Measurements from ENCODE around the gene CACNA1F.
A peak's percentile ranks its signal among the peaks of the same experiment; 100 is the strongest.

The CACNA1F gene

DNA sequence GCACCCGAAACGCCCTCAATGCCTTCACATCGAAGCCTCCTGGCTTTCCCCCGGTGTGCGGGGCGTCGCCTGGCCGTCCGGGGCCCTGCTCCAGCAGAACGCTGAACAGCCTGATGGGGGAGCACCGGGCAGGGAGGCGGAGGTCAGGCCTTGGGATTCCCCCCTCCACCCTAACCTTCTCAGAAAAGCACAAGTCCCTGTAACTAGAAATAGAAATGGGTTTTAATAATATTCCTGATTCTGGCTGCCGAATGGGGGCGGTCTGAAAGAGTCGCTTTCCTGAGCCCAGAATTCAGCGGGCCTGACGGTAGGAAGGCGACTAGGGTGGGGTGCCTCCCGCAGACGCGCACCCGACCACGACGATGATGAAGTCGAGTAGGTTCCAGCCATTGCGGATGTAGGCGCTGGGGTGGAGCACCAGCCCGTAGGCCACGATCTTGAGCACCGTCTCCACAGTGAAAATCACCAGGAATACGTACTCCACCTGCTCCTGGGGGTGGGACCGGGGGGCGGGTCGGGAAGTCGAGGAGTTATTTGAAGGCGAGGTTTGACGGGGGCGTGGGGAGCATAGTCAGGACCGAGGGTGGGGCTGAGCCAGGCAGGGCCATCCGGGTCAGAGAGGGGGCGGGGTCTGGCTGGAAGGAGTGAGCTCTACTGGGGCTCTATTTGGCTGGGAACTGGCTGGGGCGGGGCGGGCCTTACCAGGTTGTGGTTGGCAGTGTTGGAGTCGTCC is 2.5 kb downstream of the CACNA1F start:
- peak; percentile 38 for DNase-seq (ENCODE audit: low spot score)

- DNase-seq (ENCODE audit: low spot score), result no peak
Measured at GRCh38 chrX:49228185-49228584, 5.0 kb downstream of the CACNA1F start.

- DNase-seq (ENCODE audit: low spot score), result no peak
Measured at GRCh38 chrX:49227726-49228125, 5.4 kb downstream of the CACNA1F start.

DNA sequence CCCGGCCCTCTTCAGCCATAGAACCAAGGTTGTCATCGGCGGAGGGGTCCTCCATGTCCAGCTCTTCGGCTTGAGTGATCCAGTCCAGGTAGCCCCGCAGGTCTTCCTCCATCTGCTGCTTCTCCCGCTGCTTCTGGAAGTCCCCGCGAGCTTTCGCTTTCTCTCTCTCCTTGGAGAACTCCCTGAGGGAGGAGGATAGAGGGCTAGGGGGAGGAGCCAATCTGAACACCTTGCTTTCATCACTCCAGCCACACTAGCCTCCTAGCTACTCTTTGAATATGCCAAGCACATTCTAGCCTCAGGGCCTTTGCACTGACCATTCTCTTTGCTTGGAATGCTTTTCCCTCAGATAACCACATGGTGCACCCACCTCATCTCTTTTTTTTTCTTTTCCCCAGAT is 6.2 kb downstream of the CACNA1F start:
- no peak for DNase-seq (ENCODE audit: low spot score)

DNA sequence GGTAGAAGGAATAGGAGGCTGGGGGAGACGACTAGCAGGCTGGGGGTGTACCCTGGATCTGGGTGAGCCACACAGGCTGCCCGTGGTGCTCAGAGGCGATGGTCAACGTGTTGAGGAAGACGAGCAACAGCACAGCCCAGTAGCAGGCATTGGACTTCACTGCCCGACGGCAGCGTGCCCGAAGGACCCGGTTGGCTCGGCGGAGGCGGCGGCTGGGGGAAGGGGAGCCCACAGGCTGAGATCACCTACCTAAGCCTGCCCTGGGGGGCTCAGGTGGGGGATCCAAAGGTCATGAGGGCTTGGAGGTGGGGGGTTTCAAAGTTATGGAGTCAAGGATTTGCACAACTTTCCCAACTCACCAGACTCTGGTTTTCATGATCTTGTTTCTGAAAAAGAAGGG is 7.3 kb downstream of the CACNA1F start:
- no peak for DNase-seq (ENCODE audit: low spot score)

GRCh38 chrX:49221868-49222267 is 11.3 kb downstream of the CACNA1F start:
- no peak for DNase-seq (ENCODE audit: low spot score)

DNA sequence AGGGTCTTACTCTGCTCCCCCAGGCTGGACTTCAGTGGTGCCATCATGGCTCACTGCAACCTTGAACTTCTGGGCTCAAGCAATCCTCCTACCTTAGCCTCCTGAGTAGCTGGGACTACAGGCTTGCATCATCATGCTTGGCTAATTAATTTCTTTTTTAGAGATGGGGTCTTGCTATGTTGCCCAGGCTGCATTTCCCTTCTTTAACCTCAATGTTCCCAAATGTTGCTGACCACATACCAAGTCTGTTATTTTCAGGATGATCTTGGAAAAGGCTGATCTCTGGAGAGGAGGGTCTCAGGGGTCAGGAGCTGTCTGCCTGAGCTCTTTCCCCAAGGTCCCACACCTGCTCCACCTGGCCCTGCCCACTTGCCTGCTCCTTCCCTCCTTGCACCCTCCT is 13.0 kb downstream of the CACNA1F start:
- DNase-seq (ENCODE audit: low spot score), result no peak

- no peak for DNase-seq (ENCODE audit: low spot score)
Measured at GRCh38 chrX:49214996-49215526, 18.1 kb downstream of the CACNA1F start.

DNA sequence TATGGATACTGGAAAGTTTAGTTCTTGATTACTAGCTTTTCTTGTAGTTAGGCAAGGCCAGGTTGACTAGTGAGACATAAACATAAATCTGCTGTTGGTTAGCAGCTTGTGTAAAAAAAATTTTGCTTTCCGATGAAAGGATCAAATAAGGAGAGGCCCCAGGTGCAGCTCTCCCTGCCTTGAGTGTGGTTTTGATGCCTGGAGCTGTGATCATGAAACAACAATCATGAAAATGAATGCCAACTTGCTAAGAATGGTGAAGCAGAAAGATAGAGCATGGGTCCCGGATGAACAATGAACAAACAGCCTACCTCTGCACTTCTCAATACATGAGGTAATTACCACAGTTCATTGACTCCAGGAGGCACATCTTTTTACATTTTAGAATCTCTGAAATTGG is 18.7 kb downstream of the CACNA1F start:
- DNase-seq (ENCODE audit: low spot score), result no peak

DNA sequence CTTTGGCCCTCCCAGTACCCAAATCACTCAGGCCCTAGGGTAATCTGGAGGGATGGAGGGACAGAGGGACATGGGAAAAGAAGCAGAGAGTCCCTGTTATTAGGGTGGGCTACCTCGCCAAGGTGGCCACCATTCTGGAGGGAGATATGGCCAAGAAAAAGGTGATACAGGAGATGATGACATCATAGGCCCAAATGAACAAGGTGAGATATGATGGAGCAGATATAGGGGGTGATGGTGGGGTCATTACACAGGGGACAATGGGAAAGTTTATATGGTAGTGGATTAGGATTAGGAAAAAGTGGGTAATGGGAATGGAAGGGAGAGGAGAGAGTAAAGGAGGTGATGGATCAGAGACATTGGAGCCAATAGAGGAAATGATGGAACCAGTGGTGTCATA is 20.3 kb downstream of the CACNA1F start:
- no peak for DNase-seq (ENCODE audit: low spot score)

DNA sequence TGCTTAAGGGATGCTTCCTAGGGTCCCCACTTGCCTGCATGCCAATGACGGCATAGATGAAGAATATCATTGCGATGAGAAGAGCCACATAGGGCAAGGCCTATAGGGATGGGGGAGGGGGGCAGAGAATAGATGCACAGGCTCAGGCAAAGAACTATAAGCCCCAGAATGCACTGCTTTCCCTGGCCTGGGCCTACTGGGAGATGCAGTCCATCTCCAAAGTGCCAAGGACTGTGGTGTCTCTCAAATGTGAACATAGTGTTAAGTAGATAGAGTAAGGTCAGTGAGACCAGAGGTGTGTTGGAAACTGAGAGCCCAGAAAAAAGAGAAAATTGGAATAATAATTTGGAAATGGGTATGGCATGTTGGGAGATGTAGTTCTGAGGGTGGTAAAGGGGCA is 20.9 kb downstream of the CACNA1F start:
- DNase-seq (ENCODE audit: low spot score), result no peak

- DNase-seq (ENCODE audit: low spot score), result no peak
Measured at GRCh38 chrX:49211074-49211473, 22.1 kb downstream of the CACNA1F start.

- no peak for DNase-seq (ENCODE audit: low spot score)
Measured at GRCh38 chrX:49210406-49210805, 22.7 kb downstream of the CACNA1F start.

DNA sequence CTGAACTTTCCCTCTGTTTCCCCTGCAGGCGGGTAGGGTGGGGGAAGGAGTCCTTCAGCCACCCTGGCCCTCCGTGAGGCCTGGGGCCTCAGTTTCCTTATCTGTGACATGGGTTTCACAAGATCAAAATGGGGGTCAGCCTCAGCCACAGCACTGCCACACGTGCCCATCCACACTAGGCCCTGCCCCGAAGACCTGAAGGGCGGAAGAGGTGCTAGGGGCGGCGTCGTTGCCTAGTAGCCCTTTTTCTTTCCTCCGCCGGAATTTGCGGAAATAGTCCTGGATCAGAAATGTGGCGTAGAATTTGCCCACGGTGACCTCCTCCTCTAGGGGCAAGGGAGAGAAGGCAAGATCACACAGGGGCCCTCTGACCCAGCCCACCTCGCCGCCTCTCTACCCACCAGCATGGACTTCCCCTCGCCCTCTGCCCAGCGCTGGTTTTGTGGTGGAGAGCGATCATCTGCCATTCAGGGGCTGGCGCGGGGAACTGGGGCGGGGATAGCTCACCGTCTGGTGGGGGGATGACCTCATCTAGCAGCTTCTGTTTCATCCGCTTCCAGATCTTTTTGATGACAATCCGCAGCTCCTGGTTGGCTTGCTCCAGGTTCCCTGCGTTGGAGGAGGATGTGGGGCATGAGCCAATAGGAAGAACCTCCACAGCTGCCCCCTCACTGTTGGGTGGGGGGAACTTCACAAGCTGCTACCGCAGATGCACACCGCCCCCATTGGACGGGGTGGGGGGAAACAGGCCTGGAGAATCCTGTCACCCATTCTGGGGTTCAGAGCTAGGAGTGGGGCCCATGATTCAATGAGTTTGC is 23.5 kb downstream of the CACNA1F start:
- no peak for DNase-seq (ENCODE audit: low spot score)

DNA sequence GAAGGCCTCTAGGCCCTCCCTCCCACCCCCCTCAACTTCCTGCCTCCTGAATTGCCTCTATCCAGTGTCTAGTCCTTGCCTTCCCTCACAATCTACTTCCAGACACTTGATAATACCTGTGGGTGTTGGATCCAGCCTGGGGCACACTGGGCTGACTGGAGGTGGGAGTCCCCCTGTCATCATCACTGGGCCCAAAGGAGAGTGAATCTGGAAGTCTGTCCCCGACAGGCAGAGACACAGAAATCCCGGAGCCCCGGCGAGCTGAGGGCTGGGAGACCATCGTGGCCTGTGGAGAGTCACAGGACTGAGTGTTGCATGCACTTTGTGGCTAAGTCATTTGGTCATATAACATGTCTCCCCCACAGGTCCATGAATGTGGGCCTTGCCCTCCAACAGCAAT is 24.7 kb downstream of the CACNA1F start:
- no peak for DNase-seq (ENCODE audit: low spot score)

DNA sequence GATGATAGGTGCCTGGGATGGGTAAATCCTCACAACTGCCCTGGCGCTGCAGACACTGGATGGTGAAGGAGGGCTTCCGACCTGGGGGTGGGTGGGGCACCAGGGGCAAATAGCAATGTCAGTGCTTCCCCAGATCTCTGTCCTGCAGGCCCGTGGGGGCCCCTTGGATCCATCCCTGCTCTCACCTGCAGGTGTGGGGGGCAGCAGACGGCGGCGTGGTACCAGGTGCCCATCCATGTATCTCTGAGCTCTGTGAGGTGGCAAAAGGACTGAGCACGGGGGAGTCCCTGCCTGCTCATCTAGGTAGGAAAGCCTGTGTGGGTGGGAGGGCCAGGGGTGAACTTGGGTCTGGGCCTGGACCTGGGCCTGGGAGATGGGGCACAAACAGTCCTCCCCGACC is 26.6 kb downstream of the CACNA1F start:
- DNase-seq (ENCODE audit: low spot score), result no peak

GRCh38 chrX:49205443-49205842 is 27.7 kb downstream of the CACNA1F start:
- DNase-seq (ENCODE audit: low spot score), result no peak

- DNase-seq (ENCODE audit: low spot score), result no peak
Measured at GRCh38 chrX:49204709-49205108, 28.4 kb downstream of the CACNA1F start.

- no peak for DNase-seq (ENCODE audit: low spot score)
Measured at GRCh38 chrX:49204017-49204416, 29.1 kb downstream of the CACNA1F start.

DNA sequence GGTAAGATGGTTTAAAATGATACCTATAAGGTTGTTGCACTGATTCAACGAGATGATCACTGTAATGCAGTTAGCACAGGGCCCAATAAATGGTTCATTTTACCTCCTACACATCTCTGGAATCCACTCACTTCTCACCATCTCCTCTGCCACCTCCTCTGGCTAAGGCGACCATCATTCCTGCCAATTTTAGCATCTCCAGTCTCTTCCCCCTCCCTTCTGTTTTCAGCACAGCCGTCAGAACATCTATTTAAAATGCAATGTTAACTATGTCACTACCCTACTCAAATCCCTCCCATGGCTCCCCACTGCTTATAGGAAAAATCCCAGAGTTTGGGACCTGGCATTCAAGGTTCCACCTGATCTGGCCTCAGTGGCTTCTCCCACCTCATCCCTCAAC is 29.6 kb downstream of the CACNA1F start:
- no peak for DNase-seq (ENCODE audit: low spot score)

DNA sequence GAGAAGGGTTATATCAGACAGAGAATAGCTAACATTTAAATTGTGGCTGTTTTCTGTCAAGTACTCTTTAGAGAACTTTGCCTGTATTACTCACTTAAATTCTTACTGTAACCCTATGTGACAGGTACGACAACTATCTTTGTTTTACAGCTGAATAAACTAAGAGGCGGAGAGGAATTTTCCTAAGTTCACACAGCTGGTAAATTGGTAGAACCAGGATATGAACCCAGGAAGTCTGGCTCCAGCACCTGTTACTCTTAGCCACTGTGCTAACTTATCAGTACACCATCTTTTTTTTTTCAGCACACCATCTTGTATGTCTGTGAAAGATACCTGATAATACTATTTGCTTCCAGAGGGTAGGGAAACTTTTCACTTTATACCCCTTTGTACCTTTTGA is 31.1 kb downstream of the CACNA1F start:
- DNase-seq (ENCODE audit: low spot score), result no peak

- peak; percentile 85 for DNase-seq (ENCODE audit: low spot score)
Measured at GRCh38 chrX:49199906-49200771, 33.0 kb downstream of the CACNA1F start, which contains the start of gene SYP. Gene SYP (minus strand): TSS chrX:49200193. CDS start chrX:49200186, 7 bp downstream.

DNA sequence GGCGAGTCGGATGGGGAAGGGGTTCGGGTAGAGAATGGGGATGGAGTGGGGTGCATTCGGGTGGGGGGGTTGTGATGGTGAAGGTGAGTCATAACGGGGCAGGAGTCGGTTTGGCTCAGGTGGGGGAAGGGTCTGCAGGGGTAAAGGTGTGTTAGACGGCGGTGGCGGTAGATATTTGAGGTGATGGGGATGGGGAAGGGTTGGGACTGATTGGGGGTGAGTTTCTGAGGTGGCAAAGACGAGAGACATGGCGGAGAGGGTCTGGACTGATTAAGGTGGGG is 33.9 kb downstream of the CACNA1F start:
- DNase-seq (ENCODE audit: low spot score), result no peak
